ENCODE measurements around the gene CALML5.

The CALML5 gene

GRCh38 chr10:5532618-5533097, 33.3 kb upstream of the CALML5 start:
- no peak for DNase-seq

DNA sequence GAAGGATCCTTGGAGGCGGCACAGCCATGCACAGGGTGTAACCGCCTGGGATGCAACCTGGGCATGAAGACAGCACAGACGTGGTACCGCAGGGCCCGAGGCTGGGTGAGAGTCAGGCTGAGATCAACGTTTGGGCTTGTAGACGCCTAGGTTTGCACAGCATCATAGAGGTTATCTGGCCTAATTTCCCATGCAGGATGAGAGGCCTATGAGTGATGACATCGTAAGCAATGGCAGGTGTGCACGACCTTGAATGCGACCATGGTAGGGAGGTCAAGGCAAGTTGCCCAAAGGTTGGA, 32.9 kb upstream of the CALML5 start:
- no peak for DNase-seq

DNA sequence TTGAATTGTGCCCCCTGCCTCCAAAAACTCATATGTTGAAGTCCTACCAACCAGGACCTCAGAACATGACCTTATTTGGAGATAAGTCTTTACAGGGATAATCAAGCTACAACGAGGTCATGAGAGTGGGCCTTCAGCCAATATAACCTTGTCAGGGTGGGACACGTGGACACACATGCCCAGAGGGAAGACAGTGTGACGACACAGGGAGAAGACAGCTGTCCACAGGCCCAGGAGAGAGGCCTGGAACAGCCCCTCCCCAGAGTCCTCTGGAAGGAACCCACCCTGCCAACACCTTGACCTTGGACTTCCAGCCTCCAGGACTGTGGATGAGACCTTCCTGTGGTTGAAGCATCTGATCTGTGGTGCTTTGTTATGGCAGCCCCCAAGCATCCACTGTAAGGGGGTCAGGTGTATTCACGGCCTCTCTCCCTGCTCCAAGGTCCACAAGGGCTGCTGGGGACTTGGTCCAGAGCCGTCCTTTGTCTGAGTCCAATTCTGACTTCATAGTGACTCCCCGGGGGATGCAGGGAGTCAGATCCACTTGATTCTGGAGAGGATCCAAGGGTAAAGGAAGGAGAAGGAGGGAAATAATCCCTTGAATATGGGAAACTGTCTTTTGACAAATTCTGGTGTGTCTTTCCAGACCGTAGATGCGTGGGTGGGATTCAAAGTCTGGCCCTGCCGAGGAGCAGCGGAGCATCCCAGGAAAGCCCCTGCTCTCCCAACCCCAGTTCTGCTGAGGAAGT, 32.4 kb upstream of the CALML5 start:
- DNase-seq: no peak

DNA sequence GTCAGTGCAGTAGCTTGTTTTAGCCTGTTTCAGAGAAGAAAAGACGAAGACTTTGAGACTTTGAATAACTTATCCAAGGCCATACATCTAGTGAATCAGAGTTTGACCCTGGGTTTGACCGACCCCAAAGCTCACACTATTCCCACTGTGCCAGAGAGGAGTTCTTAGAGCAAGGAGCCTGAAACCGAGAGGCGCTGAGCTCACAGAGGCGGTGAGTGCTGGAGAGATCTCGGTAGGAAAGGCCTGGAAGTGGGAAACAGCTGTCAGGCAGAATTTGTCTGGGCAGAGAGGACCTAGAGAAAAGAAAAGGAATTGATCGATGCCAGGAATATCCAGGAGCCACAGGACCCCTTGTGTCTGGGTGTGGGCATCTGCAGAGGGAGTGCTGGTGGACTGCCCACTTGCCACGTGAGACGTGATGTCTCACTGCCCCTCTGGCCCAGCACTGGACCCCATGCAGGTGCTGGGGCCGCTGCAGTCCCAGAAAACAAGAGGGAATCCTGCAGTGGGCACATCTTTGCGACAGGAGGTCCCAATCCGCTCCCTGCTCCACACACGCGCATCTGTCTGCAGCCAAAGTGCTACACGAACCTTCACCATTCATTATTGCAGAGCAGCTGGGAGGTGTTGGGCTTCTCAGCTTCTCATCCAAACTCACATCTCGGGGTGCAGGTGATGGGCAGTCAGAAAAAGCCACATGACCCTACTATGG, 31.6 kb upstream of the CALML5 start:
- peak; percentile 13 for DNase-seq

DNA sequence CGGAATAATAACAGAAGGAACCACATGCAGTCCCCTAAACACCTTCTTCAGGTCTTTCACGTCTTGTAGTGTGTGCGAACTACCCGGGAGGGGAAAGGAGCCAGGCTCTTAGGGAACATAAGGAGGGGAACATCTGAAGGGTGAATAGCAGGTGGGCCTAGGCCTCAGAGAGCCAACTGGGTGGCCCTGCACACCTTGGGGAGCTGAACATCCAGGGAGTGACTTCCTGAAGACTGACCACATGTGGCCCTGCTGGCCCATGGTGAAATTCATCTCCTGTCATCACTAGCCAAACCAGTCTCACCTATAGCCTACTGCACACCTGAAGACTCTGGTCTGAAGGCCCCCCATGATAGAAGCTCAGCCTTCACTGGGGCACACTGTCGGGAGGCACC, 31.0 kb upstream of the CALML5 start:
- DNase-seq: peak; percentile 7

DNA sequence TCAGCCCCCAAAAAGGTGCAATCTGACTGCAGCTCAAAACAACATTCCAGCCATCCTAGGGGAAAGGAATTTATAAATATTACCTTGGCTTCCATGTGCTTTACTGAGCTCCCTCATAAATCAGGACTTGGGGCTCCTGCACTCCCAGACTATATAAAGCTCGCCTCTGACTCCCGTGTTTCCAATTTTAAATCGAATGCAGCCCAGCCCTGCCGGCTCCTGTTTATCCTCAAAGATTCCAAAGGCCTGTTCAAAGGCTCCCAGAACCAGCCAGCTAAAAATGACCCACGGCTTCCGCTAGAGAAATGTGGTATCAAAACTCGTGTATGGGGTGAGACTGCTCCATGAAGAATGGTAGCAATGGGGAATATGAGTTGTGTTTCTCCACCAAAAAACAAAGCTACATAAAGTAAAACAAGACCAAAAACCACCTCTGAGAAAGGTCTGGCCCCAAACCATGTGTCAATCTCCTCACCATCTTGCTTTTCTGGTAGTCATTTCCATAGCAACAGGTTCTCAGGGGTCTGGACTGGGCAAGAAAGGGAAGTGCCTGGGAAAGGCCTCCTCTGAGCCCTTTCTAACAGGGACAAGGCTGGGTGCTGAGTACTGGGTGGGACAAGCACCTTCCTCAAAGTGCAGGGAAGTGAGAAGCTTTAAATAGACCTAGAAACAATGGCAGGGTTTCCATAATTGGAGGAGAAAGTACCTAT, 30.5 kb upstream of the CALML5 start:
- peak; percentile 24 for DNase-seq

DNA sequence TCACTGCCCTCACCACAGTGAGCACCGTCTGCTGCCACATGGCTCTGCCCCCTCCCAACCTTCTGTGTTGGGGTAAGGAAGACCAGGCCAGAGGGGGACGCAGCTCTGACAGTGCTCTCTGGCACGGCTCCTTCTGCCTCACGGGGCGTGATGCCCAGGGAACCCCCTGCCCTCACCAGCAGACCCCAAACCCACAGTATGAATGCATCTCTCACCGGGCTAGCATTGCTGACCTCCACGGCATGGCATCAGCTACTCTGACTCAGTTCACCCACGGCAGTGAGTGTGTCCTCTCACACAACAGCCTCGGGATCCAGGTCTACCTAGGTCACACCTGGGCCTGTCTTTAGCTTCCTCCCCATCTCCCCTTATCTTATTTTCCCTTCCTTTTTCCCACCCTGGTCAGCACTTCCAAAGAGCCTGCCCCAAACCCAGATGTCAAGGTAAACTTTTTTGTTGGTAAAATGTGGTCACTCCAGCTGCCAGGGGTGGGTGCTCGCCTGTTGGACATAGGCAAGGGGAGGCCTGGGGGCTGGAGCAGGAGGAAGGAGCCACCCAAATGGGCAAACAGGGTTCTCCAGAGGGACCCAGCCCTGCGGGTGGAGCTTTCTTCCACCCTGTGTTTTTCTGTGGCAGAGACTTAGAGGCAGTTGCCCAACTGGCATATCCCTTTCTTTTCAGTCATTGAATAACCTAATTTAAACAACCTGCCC, 29.8 kb upstream of the CALML5 start:
- DNase-seq: peak; percentile 19

DNA sequence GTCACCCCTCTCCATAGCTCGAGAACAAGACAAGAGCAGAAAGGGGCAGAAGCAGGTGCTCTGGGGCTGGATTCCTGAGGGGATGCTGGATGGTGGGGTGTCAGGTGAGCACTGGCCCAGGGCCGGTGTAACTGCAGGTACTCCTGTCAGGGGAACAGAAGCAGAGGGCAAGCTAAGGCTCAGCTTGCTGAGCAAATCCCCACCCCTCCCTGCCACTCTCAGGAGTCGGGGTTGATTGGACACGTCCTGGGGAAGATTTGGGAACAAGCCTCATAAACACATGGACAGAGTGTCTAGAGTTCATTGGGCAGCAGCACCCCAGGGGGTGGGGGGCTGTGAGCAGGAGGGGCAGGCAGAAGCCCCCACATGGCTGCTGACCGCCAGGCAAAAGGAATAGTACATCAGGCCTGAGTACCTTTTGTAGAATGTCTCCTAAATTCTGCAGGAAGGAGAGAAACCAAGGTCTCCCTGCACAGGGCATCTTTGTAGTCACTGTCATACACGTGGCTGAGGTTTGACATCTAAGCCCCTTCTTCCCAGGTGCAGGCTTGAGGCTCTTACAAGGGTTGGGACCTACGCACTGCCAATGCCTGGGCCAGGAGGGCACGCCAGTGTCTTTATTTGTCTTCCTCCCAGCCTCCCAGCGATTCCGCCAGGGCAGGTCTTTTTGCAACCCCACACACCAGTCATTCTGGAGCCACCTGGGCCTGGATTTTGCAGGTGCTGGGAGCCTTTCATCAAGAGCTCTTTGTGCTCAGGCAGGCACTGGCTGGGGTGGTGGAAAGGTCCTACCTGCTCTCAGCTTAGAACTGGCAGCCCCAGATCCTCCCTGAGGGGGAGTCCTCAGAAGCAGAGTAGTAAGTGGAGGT, 28.2 kb upstream of the CALML5 start:
- DNase-seq: peak; percentile 17

DNA sequence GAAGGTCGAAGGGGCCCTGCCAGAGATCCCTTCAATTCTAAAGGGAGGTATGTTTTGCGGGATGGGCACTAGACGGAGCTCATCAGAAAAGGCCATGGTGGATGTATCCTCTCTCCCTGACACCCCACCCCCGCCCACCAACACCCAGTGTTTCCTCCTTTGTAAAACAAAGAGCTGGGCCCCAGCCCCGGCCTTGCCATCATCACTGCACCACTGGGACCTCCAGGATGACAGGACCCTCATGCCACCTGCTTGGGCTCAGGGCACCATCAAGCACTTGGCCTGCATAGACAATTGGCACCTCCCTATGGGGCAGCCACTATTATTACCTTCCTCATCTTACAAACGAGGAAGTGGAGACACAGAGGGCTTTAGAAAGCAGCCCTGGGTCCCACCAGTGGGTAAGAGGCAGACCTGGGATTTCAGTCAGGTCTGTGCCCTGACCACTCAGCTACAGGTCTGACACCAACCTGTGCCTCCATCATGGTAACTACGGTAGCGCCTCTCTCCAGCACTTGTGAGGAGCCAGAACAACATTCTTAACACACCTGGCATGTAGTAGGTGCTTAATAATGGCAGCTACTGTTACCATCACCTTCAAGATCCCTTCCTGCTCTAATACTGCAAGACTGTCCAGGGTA, 27.4 kb upstream of the CALML5 start:
- DNase-seq: peak; percentile 11

GRCh38 chr10:5525561-5526341, 26.4 kb upstream of the CALML5 start:
- peak; percentile 16 for DNase-seq

GRCh38 chr10:5524641-5525560, 25.5 kb upstream of the CALML5 start, which contains the start of gene CALML3:
Gene CALML3 (plus strand): TSS chr10:5524961. CDS start chr10:5525086, 125 bp downstream.
- no peak for DNase-seq

GRCh38 chr10:5523796-5524574, 24.6 kb upstream of the CALML5 start:
- no peak for DNase-seq

- DNase-seq: no peak
Observed at GRCh38 chr10:5522913-5523560, 23.7 kb upstream of the CALML5 start.

DNA sequence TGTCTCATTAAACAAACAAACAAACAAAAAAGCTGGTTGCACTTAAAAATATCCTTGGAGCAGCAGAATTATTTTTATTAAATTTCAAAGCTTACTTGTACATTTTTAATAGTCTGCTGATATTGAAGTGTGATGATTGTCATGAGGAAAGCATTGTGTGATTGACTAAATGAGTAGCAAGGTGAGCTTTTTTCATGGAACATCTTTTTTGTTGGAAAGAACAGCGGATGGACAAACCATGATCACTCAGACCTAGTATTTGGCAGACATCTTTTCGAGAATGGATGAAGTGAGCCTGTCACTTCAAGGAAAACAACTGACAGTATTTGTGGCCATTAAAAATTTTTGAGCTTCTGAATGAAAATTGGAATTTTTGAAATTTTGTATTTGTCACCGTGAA, 19.7 kb upstream of the CALML5 start:
- no peak for DNase-seq

GRCh38 chr10:5518143-5518542, 18.8 kb upstream of the CALML5 start:
- no peak for DNase-seq

DNA sequence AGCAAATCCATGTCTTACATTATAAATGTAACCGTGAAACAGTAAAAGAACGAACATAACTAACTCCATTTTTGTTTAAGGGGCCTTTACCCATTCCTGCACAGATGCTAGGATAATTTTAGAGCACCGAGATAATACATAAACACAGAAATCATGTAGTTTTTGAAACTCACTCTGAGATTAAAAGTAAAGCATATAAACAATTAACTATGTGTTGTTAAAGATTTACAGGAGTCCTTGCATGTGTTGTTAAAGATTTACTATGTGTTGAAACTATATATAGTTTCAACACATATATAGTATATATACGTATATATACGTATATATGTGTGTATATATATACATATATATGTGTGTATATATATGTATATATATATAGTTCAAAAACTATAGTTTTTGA, 18.2 kb upstream of the CALML5 start:
- DNase-seq: no peak

DNA sequence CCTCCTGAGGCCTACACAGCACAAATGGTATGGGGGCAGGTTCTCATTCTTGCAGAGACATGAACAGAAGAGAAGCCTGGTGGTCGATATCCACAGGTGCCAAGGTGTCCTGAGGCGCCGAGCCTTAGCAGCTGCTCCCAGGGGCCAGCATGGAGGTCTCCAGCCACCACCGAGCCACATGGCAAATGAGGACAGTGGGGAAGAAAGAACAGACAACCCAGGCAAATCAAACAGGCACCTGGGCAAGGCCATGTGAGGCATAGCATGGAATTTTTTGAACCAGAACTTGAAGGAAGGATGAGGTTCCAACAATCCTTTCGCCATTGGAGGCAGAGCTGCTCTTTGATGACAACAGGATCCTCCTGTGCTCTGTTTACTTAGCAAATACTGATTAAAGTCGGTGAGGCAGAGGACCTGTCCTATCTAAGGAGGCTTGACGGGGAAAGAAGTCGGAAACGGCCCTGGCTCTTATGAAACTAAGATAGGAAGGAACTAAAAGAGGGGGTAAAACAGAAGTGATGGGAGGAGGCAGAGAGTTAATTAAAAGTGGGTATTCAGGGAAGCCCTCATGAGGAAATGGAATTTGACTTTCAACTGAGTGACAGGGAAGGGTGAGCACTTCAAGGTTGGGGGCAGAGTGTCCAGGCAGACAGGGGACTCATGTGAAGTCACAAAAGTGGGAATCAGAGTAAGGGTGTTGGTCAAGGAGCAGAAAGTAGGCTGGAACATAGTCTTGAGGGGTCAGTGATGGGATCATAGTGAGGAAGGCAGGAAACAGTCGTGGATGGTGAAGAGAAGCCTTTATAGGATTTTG, 16.8 kb upstream of the CALML5 start:
- no peak for DNase-seq

All from femur (tissue), 1 donor.